NOMO-1 treated with DMSO at 0.1 percent for 48 hours (cell line): Measurements from ENCODE around the gene CELF5.
"Not testable (repeated sequence)": the region's sequence is repeated elsewhere in the genome, so short reads cannot be mapped to it uniquely, and the experiment has no call there.

Experiments used
- DNase-seq: peaks from one replicate; lab custom pipeline; 2025; ENCODE audit not compliant: unreplicated experiment; lab: John Stamatoyannopoulos, UW

CELF5 gene

DNA sequence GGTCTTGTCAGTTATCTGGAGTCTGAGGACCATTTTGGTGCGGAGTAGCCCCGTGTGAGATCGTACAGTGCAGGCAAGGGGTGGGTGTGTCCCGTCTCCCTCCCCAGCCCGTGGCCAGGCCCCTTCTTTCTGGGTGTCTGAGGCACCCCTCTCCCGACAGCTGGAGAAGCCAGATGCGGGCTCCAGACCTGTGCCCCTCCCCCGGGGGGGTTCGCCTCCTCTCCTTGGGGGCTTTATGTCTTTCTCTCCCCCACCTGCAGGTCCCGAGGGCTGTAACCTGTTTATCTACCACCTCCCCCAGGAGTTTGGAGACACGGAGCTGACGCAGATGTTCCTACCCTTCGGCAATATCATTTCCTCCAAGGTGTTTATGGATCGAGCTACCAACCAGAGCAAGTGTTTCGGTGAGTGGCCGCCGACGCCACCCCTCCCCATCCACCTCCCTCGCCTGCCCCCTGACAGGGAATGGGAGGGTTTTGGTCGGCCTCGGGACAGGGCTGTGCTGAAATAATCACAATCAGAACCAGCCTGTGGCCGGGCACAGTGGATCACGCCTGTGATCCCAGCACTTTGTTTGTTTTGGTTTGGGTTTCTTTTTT is 65.6 kb downstream of the CELF5 start:
- no peak for DNase-seq

DNA sequence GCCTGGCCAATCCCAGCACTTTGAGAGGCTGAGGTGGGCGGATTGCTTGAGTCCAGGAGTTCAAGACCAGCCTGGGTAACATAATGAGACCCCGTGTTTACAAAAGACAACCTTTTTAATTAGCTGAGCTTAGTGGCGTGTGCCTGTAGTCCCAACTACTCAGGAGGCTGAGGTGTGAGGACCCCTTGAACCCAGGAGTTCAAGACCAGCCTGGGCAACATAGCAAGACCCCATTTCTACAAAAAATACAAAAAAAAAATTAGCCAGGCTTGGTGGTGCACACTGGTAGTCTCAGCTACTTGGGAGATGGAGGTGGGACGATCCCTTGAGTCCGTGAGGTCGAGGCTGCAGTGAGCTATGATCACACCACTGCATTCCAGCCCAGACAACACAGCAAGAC is 66.4 kb downstream of the CELF5 start:
- DNase-seq, result not testable (repeated sequence)

DNA sequence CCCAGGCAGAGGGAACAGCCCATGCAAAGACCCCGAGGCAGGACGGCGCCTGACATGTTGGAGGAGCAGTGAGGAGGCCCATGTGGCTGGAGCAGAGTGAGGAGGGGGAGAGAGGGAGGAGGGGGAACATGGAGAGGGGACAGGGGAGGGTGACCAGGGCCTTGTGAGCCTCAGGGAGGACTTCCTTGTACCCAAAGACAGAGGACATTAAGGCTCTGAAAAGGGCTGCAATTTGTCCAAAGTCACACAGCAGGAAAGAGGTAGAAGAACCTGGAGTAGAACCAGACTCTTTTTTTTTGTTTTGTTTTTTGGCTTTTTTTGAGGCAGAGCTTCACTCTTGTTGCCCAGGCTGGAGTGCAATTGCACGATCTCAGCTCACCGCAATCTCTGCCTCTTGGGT is 67.2 kb downstream of the CELF5 start:
- DNase-seq, result no peak

DNA sequence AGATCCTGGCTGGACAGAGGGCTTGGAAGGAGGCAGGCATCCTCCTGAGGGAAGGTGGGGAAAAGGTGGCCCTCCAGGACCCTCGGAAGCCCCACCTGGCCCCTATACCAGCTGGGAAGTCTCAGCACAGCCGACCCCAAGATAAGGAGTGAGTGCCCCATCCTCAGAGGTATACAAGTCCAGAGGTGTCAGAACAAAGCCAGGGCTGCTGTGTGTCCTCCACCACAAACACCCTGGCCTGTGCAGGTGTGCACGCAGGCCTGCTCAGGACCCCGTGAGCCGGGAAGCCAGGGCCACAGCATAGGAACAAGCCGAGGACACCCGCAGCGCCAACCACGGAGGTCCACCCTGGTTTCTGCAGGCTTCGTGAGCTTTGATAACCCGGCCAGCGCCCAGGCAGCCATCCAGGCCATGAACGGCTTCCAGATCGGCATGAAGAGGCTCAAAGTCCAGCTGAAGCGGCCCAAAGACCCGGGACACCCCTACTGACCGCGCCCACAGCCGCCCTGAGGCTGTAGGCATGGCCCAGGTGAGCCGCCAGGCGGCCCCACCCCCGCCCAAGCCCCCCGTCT is 68.6 kb downstream of the CELF5 start:
- no peak for DNase-seq

DNA sequence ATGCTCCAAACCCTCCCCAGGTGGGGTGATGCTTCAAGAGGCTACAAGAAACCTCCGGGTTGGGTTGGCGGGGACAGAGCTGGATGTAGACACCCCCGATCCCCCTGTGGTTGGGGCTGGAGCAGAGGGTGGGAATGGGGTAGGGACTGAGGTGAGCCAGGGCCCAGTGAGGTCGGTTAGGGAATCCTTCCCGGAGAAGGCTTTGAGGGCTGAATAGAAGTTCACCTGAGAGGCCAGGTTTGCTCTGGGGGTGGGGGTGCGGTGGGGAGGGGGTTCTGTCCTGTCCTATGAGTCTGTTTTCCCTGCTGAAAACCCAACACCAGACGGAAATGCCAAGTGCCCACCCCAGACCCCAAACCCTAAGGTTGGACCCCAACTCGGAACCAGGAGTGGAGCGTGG is 69.1 kb downstream of the CELF5 start:
- no peak for DNase-seq

DNA sequence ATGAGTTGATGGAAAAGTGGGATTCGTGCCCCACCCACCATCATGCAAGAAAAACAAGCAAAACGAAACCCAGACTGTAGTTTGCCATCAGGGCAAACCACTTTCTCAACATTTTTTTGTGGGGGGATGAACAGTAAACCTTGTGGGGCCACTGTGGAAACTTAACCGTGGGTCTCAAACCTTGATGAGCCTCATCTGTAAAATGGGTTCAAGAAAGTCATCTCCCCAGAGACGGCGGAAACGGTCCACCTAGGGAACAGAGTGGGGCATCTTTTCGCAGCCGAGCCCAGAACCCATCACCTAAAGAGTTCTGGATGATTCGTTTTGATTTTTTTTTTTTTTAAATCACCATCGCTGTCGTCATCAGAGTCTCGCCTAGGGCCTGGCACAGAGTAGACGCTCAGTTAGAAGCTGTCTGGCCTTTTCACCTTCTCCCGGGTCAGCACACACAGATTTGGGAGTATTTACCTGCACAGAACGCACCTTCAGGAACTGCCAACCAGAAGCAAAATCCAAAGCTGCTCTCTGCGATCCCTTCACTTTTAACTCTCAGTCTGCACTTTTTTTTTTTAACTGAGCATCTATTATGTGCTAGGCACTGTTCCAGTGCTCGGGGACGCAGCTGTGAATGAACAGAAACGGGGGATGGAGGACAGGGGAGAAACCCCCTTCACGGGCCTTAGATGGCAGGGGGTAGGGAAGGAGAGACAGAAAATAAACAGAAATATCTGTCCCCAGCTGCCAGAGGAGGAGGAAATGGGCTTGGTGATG is 69.8 kb downstream of the CELF5 start:
- no peak for DNase-seq

DNA sequence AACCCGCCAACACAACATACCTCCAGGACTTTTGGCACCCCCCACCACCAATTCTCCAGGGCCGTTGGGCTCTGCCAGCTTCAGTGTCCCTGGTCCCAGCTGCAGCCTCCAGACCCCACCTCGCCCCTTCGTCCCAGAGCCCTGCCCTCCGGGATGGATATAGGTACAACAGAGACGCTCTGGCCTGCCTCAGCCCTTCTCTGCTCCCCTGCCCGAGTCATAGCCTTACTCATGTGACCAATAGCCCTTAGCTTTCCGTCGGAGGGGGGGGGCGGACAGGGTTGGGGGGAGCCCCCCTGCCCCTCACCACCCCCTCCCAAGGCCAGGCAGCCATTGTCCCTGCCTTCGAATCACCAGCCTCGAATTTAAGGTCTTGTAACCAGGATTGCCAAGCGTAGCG is 71.1 kb downstream of the CELF5 start:
- DNase-seq, result no peak

DNA sequence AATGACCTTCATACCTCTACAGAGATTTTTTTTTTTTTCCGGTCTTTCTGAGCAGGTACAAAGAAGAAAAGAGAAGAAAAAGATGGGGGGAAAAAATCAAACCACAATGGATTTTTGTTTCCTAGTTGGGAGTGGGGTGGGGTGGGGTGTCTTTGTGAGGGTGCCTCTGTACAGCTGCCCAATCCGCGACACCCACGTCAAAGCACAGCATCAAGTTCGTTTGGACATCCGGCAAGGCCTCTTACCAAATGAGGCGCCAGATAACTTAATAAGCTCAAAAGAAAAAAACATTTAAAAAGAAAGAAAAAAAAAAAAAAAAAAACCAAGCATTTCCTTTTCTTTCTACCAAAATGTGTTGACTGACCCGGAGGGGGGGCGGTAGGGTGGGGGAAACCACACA is 71.6 kb downstream of the CELF5 start:
- DNase-seq, result no peak

DNA sequence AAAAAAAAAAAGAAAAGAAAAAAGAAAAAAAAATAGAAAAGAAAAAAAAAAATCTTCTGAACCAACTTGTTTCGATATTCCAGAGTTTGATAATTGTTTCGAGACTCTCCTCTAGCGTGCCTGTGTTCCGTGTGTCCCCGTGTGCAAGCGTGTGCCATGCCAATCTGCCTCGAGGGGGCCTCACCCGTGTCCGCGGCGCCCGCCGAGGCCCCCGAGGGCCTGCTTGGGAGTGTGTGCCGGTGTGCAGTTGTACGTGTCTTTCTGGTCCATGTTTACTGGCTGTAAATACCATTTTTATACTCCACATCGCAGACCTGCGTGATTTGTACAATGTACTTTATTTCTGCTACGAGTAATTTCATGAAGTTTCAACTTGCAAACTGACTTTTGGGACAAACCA is 72.0 kb downstream of the CELF5 start:
- DNase-seq, result no peak

DNA sequence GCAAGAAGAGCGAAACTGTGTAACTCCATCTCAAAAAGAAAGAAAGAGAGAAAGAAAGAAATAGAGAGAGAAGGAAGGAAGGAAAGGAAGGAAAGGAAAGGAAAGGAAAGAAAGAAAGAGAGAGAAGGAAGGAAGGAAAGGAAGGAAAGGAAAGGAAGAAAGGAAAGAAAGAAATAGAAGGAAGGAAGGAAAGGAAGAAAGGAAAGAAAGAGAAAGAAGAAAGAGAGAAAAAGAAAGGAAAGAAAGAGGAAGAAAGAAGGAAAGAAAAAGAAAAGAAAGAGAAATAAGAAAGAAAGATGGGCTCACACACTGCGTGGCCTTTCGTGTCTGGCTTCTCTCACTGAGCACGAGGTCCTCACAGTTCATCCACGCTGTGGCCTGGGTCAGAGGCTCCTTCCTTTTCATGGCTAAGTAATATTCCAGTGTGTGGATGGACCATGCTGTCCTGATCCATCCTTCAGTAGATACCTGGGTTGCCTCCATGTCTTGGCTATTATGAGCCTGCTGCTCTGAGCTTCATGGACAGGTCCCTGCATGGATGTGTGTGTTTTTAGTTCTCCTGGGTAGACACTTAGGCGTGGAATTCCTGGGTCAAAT is 74.5 kb downstream of the CELF5 start:
- DNase-seq, result no peak

DNA sequence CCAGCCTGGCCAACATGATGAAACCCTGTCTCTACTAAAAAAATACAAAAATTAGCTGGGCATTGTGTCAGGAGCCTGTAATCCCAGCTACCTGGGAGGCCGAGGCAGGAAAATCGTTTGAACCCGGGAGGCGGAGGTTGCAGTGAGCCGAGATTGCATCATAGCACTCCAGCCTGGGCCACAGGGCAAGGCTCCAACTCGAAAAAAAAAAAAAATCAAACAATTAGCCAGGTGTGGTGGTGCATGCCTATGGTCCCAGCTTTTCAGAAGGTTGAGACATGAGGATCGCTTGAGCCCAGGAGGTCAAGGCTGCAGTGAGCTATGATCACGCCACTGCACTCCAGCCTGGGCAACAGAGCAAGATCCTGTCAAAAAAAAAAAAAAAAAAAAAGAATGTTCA is 76.1 kb downstream of the CELF5 start:
- DNase-seq, result not testable (repeated sequence)

DNA sequence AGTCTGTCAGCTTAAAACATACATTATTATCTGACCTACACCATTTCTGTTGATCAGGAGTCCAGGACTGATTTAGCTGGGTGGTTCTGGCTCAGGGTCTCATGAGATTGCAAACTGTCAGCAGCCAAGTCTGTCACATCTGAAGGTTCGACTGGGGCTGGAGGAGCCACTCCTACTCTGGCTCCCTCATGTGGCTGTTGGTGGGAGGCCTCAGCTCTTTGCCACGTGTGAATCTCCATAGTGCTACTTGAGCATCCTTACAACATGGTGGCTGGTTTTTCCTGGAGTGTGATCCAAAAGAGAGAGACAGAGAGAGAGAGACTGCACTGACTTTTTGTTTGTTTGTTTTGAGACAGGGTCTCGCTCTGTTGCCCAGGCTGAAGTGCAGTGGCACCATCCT is 78.3 kb downstream of the CELF5 start:
- DNase-seq, result no peak

DNA sequence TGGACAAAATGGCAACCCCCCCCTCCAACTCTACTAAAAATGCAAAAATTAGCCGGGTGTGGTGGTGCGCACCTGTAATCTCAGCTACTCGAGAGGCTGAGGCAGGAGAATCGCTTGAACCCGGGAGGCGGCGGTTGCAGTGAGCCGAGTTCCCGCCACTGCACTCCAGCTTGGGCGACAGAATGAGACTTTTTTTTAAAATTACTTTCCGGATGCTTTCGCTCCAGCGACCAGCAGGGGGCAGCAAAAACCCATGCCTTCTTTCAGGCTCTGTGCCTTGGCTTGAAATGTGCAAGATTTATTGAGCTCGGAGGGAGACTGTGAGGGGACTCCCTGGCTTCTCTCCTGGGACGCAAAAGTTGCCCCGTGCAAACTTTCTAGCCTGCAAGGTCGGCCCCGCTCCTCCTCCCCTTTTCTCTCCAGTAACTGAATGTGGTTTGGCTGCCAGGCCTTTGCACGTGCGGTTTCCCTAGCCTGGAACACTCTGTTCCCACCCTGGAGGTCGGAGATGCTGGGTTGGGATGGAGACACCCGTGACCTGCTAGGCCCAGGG is 80.5 kb downstream of the CELF5 start:
- DNase-seq, result peak; percentile 51

DNA sequence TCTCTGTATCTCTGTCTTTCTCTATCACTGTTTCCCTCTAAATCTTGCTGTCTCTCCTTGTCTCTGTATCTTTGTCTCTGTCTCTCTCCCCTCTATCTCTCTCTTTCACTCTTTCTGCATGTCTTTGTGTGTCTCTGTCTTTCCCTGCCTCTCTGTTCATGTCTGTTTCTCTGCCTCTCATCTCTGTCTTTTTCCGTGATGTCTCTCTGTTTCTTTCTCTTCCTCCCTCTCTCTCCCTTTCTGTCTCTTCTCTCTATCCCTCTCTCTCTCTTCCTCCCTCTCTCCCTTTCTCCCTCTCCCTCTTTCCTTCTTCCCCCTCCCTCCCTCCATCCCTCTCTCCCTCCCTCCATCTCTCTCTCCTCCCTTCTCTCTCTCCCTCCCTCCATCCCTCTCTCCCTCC is 85.3 kb downstream of the CELF5 start:
- no peak for DNase-seq

DNA sequence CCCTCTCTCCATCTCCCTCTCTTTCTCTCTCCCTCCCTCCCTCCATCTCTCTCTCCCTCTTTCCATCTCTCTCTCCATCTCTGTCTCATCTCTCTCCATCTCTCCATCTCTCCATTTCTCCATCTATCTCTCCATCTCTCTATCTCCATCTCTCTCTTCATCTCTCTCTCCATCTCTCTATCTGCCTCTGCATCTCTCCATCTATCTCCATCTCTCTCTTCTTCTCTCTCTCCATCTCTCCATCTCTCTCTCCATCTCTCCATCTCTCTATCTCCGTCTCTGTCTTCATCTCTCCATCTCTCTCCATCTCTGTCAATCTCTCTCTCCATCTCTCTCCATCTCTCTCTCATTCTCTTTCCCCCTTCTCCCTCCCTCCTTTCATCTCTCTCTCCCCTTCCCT is 85.8 kb downstream of the CELF5 start:
- no peak for DNase-seq

DNA sequence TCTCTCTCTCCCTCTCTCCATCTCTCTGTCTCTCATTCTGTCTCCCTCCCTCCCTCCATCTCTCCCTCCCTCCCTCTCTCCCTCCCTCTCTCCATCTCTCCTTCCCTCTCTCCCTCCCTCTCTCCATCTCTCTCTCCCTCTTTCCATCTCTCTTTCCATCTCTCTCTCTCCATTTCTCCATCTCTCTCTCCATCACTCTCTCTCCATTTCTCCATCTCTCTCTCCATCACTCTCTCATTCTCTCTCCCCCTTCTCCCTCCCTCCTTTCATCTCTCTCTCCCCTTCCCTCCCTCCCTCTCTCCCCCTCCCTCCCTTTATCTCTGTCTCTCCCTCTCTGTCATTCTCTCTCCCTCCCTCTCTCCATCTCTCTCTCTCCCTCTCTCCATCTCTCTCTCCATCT is 86.2 kb downstream of the CELF5 start:
- no peak for DNase-seq

DNA sequence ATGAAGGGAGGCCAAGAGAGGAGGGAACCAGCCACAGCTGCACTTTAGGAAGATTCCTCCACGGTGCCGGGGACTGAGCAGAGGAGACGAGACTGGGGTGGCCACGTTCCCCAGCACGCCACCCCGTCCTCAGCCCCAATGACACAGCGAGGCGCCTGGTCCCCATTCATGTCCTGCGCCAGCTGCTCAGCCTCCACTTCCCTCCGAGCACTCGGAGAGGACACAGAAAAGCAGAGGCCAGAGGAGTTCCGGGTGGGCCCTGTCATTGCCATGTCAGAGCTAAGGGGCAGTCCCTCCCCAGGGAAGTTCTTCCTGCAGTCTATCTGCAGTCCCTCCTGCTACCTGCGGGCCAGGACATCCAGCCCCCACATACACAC is 88.7 kb downstream of the CELF5 start:
- DNase-seq, result no peak

DNA sequence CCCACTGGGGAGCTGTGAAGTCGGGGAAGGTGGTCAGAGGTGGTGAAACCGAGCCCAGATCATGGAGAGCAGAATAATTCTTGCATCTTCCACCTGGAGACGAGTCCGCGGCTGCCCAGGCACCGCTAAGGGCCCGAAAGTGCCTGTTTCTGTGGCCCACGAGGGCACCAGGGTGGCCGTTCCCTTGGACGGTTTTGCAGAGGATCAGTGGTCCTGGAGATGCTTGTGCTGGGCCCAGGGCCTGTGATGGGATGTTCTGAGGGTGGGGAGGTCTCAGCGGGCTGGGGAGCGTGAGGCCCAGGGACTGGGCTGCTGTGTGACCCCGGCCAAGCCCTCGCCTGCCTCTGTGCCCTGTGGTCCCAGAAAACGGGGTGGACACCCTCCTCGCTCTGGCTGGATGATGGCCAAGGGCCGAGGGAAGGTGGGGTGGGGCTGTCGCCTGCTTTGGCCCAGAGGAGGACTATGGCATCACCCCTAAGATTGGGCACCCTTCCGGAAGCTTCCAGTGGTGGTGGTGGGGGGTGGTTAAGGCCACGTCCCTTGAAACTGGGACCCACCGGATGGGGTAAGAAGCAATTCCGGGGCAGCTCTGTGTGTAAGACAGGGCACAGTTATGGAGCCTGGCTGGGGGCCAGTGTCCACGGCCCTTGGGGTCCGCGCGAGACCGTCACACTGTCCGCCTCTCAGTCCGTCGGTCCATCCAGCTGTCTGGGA is 90.7 kb downstream of the CELF5 start:
- DNase-seq, result no peak

DNA sequence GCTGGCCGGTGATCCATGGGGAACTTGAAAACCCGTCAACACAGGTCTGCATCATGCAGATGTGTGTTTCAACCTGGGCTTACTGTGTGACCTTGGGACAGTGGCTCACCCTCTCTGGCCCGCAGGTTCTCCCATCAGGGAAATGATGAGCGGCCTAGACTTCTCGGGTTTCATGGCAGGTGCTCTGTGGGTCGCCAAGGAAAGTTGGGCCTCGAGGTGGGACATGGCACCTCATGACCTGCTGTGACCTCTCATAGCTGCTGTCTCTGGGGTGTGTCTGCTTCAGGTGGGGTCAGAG is 91.2 kb downstream of the CELF5 start:
- DNase-seq, result no peak

DNA sequence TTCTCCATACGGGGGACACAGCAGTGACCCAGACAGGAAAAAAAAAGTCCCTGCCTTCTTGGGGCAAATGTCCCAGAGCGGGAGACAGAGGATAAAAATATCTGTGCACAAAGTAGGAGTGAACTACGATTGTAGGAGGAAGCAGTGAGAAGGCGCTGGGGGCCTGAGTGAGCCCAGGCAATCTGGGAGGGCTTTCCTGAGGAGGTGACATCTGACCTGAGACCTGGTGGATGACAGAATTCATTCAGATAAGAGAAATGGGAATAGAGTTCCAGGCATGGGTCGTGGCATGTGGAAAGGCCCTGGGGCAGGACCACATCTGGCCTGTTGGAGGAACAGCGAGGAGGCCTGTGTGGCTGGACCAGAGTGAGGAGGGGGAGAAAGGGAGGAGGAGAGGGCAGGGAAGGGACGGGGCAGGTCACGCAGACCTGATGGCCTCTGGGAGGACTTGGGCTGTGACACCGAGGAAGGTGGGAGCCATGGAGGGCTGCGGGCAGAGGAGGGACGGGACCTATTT is 91.7 kb downstream of the CELF5 start:
- no peak for DNase-seq

DNA sequence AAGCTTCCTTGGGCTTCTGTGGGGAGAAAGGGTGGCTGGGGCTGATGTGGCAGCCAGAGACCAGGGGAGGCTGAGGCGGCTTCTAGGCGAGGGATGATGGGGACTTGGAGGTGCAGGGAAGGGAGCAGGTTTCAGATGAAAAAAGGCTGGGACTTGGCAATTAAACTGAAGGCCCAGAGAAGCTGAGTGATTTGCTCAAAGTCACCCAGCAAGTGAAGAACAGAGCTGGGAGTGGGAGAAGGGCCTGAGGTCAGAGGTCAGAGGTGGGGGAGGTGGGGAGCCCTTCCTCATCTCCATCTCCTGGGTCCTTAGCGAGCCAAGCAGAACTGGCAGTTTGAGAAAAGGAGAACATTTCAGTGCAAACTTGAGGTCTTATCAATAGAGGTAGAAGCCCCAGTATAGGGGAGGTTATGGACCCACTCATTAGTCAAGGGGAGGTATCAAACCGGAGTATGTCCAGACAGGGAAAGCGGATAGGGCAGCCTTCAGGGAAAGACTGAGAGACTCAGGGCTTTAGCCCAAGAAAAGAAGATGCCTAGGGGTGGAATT is 92.3 kb downstream of the CELF5 start:
- no peak for DNase-seq
